CD4-positive, alpha-beta T cell treated with Interleukin-4 for 1 hour (primary cell): ENCODE data around the gene C2orf80.
"Not testable (repeated sequence)": the region's sequence is repeated elsewhere in the genome, so short reads cannot be mapped to it uniquely, and the experiment has no call there.

Source experiments
- DNase-seq, 2 donors: peaks; one replicate each; pipeline ENCODE4 v3.0.0-alpha.2; 2020 to 2022

Gene C2orf80

GRCh38 chr2:208130712-208131110 lies 59.1 kb downstream of the C2orf80 start:
- DNase-seq, result no peak

GRCh38 chr2:208129744-208130711 lies 59.8 kb downstream of the C2orf80 start, which contains the start of gene CRYGC:
Gene CRYGC (minus strand): TSS chr2:208129828. CDS start chr2:208129792, 36 bp downstream.
- DNase-seq, result no peak

- DNase-seq, result no peak
Measured at GRCh38 chr2:208128136-208128535, 61.7 kb downstream of the C2orf80 start.

GRCh38 chr2:208127090-208127489 lies 62.7 kb downstream of the C2orf80 start:
- DNase-seq, result no peak

- DNase-seq, result no peak
Measured at GRCh38 chr2:208125251-208125650, 64.6 kb downstream of the C2orf80 start.

- not testable (repeated sequence) for DNase-seq
Measured at GRCh38 chr2:208124013-208124715, 65.7 kb downstream of the C2orf80 start, which contains the start of gene CRYGD. Gene CRYGD (minus strand): TSS chr2:208124524. CDS start chr2:208124473, 51 bp downstream.

GRCh38 chr2:208122248-208122647 lies 67.6 kb downstream of the C2orf80 start:
- DNase-seq, result no peak

GRCh38 chr2:208118918-208119317 lies 70.9 kb downstream of the C2orf80 start:
- DNase-seq, result no peak

GRCh38 chr2:208117390-208117789 lies 72.4 kb downstream of the C2orf80 start:
- DNase-seq, result not testable (repeated sequence)
